HL-60 (cell line): ENCODE measurements around the gene ARID1A.

Experiments used
- DNase-seq, 2 experiments: peaks; one replicate each; pipeline ENCODE4 v3.0.0-alpha.2; 2010 to 2020; ENCODE audit warnings: low read depth in 1 of 2, low spot score in 1 of 2
- H3K27ac ChIP-seq: fragments of 250-450 bp; sonication (Bioruptor Pico); replicated peaks from 2 replicates; pipeline ENCODE4 v1.5.1; 2020; ENCODE audit warnings: mild to moderate bottlenecking, moderate library complexity
- H3K27me3 ChIP-seq: fragments of 250-450 bp; sonication (Bioruptor Pico); 2 replicates; pipeline ENCODE4 v1.5.1; 2021; ENCODE audit warnings: mild to moderate bottlenecking, moderate library complexity; ENCODE audit not compliant: insufficient read depth, poor library complexity, severe bottlenecking
- H3K4me3 ChIP-seq: replicated peaks from 2 replicates; pipeline ENCODE4 v1.5.1; 2011; ENCODE audit warnings: mild to moderate bottlenecking, control low read depth, low read length; ENCODE audit not compliant: insufficient read depth
- GABPA ChIP-seq: IDR thresholded peaks from 2 replicates; pipeline ENCODE4 v1.6.1; 2012; ENCODE audit warnings: low read depth
- POLR2AphosphoS5 ChIP-seq: IDR thresholded peaks from 2 replicates; pipeline ENCODE4 v1.6.1; 2012; ENCODE audit warnings: low read depth
- SPI1 ChIP-seq: IDR thresholded peaks from 2 replicates; pipeline ENCODE4 v1.6.1; 2012; ENCODE audit warnings: low read depth, mild to moderate bottlenecking, borderline replicate concordance
- TF ChIP-seq, protein P1 (sequence below): IDR thresholded peaks from one replicate; pipeline ENCODE4 v1.5.1; 2011; ENCODE audit warnings: low read length, control low read depth, inconsistent platforms; ENCODE audit not compliant: insufficient read depth
- TF ChIP-seq, protein P2 (sequence below): IDR thresholded peaks from 2 replicates; pipeline ENCODE4 v1.6.1; 2012; ENCODE audit warnings: low read depth; ENCODE audit not compliant: insufficient replicate concordance

ARID1A gene

DNA sequence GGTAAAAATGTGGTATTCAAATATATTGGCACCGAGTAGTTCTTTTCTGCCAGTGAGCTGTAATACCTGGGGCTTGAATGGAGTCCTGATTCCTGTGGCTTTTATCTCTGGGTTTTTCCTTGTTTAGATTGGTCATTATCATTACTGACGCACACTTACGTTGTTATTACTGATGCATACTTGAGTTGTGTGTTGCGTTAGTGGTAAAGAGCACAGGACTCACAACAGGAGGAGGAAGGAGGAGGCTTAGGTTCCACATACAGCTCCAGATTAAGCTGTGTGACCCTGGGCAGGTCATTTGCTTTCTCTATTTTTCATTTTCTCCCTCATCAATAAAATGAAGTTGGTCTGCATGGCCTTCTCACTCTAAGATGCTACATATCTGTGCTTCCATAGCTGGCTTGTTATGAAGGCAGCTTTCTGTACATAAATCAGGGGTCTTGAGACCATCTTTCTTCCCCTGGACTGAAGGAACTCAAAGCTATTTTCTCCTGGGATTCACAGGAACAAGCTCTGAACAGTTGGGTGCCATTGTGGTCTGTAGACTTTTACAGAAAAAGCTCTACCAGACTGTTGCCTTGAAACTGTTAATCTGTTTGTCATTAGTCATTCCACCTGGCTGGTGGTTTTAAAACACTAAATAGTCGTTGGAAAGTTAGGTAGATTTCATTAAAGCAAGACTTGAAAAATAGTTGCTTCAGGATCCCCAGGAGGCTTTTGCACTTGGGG lies 5.6 kb downstream of the ARID1A start:
- no peak for DNase-seq
- Histone ChIP-seq H3K27ac (peak overlapping the region; percentile 38), H3K4me3 (no peak overlapping the region), H3K27me3 (no peaks in the 10 kb centered on the region)
- TF ChIP-seq POLR2AphosphoS5 = no peak
- TF ChIP-seq, protein P1, sequence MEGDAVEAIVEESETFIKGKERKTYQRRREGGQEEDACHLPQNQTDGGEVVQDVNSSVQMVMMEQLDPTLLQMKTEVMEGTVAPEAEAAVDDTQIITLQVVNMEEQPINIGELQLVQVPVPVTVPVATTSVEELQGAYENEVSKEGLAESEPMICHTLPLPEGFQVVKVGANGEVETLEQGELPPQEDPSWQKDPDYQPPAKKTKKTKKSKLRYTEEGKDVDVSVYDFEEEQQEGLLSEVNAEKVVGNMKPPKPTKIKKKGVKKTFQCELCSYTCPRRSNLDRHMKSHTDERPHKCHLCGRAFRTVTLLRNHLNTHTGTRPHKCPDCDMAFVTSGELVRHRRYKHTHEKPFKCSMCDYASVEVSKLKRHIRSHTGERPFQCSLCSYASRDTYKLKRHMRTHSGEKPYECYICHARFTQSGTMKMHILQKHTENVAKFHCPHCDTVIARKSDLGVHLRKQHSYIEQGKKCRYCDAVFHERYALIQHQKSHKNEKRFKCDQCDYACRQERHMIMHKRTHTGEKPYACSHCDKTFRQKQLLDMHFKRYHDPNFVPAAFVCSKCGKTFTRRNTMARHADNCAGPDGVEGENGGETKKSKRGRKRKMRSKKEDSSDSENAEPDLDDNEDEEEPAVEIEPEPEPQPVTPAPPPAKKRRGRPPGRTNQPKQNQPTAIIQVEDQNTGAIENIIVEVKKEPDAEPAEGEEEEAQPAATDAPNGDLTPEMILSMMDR = no peak
- TF ChIP-seq SPI1 = no peak
- no peak for TF ChIP-seq GABPA
- TF ChIP-seq, protein P2, sequence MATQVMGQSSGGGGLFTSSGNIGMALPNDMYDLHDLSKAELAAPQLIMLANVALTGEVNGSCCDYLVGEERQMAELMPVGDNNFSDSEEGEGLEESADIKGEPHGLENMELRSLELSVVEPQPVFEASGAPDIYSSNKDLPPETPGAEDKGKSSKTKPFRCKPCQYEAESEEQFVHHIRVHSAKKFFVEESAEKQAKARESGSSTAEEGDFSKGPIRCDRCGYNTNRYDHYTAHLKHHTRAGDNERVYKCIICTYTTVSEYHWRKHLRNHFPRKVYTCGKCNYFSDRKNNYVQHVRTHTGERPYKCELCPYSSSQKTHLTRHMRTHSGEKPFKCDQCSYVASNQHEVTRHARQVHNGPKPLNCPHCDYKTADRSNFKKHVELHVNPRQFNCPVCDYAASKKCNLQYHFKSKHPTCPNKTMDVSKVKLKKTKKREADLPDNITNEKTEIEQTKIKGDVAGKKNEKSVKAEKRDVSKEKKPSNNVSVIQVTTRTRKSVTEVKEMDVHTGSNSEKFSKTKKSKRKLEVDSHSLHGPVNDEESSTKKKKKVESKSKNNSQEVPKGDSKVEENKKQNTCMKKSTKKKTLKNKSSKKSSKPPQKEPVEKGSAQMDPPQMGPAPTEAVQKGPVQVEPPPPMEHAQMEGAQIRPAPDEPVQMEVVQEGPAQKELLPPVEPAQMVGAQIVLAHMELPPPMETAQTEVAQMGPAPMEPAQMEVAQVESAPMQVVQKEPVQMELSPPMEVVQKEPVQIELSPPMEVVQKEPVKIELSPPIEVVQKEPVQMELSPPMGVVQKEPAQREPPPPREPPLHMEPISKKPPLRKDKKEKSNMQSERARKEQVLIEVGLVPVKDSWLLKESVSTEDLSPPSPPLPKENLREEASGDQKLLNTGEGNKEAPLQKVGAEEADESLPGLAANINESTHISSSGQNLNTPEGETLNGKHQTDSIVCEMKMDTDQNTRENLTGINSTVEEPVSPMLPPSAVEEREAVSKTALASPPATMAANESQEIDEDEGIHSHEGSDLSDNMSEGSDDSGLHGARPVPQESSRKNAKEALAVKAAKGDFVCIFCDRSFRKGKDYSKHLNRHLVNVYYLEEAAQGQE = no peak

DNA sequence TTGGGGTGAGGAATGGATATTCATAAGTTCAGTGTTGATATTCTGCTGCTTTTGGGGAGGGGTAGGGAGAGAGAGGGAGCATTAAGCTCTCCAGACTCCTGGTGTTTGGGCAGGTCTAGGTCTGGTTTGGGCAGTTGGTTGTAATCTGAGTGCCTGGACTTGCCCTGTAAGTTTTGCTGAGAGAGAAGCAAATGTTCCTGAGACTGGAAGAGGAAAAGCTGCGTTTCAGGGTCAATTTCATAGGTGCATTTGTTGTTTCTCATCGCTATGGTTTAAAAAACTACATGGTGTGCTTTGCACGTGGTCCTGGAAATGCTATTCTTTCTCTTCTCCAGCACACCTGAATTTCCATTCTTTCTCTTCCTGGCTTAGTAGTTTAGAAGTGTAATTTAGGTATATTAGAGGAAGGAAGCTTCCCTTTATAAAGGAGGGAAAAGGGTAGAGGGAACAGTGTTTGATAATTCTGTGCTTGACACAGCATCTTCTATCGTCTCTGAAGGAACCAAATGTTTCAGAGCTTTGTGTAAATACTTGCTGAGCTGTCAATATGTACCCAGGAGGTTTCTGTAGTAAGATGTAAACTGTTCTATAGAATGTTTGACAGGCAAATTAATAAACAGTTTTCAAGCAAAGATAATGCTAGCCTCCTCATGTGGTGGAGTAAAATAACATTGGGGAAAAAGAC lies 6.3 kb downstream of the ARID1A start:
- H3K27ac ChIP-seq = peak overlapping the region; percentile 38

DNA sequence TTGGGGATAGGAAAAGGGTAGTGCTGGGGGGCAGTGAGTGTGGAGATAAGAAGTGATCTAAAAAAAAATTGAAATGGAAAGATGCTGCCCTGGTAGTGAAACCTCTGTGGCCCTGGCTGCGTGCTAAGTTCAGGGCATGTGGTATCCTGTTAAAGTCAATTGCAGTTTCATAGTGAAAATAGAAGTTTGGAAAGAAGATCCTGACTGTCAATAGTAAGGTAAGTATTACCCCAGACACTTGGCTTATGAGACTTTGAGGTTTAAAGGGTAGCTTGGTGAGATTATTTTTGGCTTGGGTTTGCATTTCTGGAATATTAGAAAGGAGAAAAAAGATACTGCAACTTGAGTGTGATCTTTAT lies 6.8 kb downstream of the ARID1A start:
- DNase-seq = no peak
- H3K4me3 ChIP-seq = no peak overlapping the region
- no peak overlapping the region for H3K27ac ChIP-seq
- no peaks in the 10 kb centered on the region for H3K27me3 ChIP-seq
- TF ChIP-seq SPI1 (no peak), POLR2AphosphoS5 (no peak), GABPA (no peak)
- TF ChIP-seq, protein P2 = no peak
- TF ChIP-seq, protein P1 = no peak

More for the DNA sequence above, 6.3 kb downstream of the ARID1A start:
- DNase-seq = no peak
- no peak overlapping the region for H3K4me3 ChIP-seq
- no peaks in the 10 kb centered on the region for H3K27me3 ChIP-seq
- TF ChIP-seq, protein P2 = no peak
- no peak for TF ChIP-seq GABPA
- no peak for TF ChIP-seq SPI1
- TF ChIP-seq, protein P1 = no peak
- TF ChIP-seq POLR2AphosphoS5 = no peak
